HG03342 (cell line): ENCODE measurements around the gene NSMF.

Source experiments
- ATAC-seq: cut with Tn5 transposase; IDR thresholded peaks from one replicate; pipeline ENCODE4 v1.9.1; 2021; ENCODE audit warnings: mild to moderate bottlenecking, moderate library complexity; ENCODE audit not compliant: unreplicated experiment

The NSMF gene

DNA sequence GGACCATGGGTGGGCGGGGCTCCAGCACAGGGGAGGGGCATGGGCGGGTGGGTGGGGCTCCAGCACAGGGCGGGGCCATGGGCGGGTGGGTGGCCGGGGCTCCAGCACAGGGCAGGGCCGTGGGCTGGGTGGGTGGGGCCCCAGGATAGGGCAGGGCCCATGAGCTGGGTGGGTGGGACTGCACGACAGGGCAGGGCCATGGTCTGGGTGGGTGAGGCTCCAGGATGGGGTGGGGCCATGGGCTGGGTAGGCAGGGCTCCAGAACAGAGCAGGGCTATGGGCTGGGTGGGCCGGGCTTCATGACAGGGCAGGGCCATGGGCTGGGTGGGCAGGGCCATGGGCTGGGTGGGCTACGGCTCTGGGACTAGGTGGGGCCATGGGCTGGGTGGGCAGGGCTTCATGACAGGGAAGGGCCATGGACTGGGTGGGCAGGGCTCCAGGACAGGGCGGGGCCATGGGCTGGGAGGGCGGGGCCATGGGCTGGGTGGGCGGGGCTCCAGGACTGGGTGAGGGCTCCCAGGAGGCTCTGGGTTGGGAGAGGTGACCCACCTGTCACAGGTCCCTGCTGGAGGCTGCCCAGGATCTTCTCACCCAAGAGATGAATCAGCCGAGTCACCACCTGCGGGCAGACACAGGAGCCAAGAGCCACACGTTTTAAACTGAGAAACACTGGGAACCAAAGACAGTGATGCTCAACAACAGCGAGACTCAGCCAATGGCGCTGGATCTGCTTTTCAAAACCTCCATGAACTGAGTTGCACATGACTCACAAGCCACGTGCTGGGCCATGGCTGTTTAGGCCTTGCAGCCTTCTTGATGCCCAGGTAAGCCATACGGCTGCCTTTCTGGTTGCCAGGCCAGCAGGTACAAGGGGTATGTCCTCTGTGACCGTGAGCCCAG, 33.6 kb upstream of the NSMF start:
- no peak for ATAC-seq

DNA sequence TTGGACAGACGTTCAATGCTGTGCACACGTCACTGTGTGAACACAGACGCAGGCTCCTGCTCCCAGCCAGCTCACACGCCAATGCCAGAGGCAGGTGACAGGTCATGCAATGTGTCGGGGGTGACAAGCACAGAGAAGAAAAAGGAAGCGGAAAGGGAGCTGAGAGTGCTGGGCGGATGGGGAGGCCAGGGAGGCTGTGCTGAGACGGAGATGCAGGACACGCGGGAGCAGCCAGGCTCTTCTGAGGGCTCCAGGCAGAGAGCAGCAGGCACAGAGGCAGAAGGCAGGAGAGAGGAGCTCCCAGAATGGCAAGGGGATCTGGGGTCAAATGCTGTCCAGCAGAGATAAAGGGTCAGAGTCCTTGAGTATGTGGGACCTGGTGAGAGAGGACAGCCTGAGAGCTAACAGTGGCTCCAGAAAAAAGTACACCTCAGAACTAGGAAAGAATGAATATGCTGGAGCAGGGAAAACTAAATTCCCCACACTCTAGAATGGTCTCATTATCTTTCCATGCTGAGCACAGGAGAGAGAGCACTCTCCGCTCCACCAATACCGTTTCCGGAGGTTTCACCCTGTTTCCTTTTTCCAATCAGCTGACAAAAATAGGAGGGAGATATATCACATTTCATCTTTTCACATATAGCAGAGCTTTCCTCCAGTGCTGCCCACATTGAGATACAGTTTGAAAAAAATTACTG, 32.8 kb upstream of the NSMF start:
- ATAC-seq = no peak

DNA sequence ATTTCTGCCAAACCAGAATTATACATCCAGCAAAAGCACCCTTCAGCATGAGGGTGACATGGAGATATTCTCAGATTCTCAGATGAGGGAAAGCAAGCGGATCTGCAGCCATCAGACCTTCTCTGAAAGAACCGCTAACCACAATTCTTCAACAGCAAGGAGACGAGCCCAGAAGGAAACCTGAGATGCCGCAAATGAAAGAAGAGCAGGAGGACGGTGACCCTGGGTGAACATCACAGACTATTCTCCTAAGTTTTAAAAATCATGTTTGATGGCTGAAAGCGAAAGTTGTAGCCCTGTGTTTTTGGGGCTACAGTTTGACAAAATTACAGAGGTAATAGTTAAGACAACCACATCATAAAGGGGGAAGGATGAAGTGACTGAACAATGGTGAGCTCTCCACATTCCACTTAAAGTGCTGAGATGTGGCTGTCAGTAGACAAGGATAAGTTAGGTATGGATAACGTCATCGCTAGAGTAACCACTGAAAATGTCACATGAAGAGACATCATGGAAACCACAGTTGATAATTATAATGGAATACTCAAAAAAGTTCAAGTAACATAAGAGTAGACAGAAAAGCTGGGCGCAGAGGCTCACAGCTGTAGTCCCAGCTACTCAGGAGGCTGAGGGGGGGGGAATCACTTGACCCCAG, 31.5 kb upstream of the NSMF start:
- ATAC-seq = no peak

DNA sequence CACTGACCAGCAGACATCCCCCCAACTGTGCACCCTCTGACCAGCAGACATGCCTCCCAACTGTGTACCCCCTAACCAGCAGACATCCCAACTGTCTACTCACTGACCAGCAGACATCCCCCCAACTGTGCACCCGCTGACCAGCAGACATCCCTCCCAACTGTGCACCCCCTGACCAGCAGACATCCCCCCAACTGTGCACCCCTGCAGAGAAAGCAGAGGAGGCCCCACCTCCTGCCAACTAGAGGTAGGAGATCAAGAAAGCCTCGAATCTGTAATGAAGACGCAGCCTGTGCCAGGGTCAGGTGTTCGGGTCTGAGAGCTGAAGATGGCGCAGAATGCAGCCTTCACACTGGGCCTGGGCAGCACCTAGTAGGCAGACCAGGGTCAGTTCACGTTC, 29.8 kb upstream of the NSMF start:
- ATAC-seq = no peak

DNA sequence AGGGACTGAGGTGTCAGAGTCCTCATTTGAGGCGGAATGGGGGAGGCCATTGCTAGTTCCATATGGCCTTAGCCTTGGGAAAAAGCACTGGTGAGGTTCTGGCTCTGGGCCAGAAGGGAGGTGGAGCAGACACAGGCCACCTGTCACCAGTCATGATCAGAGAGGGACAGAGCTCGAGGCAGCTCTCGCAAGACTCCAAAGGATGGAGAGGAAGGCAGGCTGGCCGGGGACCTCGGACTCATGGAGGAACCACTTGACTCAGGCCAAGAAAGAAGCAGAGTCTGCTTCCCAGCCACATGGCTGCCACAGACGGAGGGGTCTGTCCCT, 29.2 kb upstream of the NSMF start:
- ATAC-seq = no peak

DNA sequence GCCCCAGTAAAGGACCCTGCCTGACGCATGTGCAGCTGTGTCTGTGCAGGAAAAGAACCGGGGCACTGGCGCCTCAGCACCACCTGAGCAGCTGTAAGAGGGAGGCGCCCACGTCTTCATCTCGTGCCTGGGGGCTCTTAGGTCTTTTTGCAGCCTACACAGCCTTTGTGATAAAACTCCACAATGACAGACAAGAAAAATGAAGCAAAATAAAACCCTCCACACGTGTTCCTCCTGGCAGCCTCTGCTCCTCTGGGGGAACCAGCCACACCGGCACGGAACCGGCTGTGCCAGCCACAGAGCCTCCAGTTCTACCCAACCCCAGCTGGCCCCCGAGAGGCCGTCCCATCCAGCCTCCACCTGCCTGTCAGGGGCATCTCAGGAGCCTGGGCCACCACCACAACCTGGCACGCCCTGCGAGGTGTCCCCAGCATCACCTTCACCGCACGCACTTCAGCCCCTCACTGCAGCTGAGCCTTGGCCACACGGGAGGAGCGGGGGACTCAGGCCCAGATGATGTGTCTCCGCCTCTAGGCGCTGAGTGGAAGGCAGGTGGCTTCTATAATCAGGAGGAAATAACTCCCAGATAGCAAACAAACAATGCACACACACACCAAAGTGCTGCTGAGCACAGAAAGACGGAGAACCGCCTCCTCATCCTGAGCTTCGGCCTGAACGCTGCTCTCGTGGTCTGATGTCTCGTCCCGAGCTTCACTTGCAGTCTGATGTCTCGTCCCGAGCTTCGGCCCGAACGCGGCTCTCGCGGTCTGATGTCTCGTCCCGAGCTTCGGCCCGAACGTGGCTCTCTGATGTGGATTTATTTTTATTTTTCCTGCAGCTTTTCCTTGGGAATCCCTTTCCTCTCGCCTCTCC, 28.6 kb upstream of the NSMF start:
- ATAC-seq = no peak

DNA sequence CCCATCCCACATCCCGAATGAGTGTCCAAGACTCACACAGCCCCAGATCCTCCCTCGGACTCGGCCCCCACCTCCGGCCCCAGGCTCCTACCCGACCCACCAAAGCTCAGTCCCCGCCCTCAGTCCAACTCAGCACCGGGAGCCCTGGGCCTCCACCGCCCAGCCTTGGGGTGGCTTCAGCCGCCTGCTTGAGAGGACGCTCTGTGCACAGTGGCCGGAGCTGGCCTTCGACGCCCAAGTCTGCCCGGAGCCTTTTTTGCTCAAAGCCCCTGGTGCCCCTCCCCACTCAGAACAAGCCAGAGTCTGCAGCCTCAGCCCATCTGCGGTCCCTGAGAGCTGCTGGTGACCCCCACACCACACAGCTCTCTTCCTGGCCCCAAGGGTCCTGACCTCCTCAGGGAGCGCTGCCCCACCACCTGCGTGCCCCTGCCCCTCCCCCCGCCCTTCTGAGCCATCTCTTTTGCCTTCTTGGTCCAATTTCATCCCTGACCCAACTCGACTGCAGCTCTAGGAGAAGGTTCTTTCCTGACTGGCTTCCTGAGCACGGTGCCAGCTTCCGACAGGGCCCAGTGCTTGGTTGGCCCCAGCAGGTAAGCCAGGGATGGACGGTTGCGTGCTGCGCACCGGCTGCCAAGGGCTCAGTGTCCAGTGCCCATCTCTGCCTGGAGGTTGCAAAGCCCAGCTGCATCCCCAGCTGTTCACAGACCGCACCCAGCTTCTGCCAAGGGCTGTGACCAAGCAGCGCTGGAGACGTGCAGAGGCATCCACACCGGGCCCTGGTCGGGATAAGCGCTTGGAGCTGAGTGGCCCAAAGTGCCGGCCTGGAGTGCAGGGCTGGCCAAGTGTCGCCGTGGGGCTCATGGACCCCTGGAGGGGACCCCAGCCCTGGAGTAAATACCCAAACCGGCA, 27.7 kb upstream of the NSMF start:
- no peak for ATAC-seq

DNA sequence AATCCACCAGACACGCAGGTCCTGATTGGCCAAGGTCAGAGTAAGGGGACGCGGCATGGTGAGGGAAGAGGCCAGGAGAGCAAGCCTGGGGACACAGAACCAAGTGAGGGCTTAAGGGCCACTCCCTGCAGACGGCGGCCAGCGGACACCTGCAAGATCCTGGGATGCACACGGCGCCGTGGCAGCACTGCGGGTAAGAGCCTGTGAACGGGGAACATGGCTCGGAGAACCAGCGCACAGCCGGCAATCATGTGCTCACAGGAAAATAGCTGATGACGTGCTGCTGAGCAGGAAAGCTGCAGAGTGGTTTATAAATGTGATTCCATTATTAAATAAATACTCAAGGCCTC, 27.0 kb upstream of the NSMF start:
- ATAC-seq = no peak

DNA sequence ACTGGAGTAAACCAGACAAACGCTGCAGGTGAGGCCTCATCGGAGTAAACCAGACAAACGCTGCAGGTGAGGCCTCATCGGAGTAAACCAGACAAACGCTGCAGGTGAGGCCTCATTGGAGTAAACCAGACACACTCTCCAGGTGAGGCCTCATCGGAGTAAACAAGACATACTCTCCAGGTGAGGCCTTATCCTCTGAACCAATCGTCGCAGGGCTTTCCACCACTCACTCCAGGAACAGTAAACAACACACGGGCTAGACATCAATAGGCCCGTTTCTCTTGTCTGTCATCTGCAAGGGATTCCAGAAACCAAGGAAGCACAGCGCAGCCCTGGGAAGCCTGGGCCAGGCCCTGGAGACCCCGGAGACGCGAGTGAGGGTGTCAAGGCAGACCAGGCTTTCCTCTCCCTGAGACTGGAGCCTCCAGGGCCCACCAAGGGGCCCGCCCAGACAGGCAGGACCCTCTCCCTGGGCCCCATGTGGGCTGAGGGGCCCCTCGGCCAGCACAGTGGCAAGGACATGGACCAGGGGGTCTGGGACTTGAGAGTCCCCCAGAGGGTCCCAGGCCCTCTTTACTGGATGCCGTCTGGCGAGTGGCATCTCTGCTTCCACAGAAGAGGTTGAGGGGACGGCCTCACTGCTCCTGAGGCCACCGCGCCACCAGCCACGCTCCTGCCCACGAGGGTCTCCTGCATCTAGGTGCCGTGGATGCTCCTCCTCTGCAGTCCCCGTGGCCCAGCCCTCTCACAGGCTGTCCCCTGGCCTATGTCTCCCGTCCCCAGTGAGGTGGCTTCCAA, 26.4 kb upstream of the NSMF start:
- ATAC-seq = no peak

DNA sequence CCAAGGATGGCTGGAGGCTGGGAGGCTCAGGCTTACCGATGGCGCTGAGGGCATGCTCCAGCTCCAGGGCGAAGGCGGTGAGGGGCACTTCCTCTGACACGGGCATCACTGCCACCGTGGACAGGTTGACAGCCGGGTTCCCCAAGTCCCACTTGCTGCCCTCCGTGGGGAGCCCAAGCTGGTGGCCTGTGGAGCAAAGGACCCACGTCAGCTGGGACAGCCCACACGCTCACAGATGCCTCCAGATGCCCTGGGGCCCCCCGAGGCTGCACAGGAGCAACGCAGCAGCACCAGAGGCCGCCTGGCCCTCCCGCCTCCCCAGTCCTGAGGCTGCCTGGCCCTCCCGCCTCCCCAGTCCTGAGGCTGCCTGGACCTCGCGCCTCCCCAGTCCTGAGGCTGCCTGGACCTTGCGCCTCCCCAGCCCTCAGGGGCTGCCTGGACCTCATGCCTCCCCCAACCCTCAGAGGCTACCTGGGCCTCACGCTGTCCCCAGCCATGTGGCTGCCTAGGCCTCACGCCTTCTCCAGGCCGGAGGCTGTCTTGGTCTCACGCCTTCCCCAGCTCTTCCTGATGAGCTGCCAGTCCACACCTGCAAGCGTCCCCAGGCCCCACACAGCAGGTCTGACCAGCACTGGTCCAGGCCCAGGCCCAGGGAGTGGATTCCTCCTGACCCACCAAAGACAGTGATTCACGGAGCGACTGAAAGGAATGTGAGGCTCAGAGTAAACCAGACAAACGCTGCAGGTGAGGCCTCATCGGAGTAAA, 25.6 kb upstream of the NSMF start:
- no peak for ATAC-seq

DNA sequence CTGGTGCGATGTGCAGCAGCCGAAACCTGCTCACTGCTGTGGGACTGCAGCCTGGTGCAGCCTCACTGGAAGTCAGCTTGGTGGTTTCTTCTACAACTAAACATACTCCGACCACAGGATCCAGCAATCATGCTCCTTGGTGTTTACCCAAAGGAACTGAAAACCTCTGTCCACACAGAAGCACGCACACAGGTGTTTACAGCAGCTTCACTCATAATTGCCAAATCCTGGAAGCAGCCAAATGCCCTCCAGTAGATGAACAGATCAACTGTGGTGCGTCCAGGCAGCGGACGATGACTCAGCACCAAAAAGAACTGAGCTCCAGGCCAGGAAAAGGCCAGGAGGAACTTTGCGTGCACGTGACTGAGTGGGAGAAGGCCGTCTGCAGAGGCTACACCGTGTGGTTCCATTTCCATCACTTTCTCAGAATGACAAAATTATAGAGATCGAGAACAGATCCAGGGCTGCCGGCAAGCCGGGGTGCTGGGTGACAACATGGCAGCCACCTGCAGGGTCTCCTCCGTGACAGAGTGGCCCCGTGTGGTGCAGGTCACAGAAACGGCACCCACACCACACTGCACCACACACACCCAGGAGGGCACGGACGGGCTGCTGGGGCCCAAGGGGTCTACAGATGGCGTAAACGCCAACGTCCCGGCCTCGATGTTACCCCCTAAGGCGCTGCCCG, 23.1 kb upstream of the NSMF start:
- ATAC-seq = no peak

DNA sequence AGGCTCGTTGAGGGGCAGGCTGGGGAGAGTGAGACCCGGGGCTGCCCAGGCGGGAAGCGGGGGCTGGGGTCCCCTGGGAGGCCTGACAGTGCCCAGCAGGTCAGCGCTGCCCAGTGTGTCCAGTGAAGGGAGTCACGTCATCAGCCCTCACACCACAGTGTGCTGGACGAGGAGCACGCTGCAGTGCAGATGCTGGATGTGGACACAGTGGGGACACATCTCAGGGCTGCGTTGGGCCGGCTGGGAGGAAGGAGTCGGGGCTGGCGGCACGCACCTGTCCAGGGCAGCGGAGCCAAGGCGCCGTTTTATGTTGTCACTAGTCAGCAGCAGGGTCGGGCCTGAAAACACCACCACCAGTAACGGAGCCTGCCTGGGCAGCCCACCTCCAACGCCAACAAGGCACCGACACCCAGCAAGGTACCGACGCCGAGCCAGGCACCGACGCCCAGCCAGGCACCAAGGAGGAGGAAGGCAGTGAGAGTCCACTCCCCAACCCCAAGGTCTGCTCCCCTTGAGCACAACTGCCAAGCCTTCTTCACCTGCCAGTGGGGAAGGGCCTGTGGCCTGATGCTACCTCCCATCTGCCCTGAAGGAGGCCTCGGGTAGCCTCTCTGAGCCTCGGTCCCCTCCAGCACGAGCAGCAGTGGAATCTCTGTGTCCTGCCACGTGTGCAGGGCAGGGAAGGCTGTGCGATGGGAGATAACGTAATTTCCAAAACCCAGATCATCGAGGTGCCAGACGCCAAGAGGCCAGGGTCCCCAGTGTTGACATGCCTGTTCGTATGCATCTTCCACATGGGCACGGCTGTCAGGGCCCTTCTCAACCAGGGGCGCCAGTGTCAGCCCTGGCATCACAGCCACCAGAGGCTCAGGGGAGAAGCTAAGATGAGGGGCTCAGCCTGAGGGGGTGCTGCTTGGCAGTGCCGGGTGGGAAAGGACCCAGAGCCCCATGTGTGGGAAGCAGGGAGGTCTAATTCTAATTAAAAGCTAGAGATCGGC, 21.9 kb upstream of the NSMF start:
- ATAC-seq = no peak

DNA sequence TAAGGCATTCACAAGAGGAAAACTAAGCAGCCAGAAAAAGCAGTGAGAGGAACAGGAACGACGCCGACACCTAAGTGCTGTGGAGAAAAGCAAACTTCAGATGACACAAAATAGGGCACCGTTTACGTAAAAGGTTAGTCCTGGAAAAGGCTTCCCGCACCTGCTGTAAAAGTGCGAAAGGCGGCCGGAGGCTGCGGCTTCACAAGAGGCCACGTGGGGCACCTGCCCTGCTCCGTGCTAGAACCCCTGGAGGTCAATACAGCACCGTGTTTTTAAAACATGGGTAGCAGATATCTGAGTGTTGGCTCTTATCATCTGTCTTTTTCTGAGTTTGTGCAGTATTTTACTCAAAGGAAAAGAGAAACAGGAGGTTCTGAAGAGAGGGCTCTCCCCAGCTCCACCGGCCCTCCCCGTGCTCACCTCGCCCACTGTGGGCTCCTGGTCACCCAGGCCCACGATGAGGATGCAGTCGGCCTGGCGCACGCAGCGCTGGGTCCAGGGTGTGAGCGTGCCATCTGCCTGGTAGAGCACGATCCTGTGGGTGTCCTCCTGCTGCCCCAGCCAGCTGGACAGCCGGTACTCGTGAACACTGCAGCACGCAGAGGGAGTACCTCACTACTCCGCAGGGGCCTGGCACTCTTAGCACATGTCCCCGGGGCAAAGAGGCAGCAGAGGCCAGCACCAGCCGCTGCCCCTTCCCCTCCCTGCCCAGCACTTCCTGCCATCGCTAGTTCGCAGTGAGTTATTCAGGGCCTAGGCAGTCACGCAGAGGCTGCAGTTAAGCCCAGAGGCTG, 21.0 kb upstream of the NSMF start:
- ATAC-seq = no peak

DNA sequence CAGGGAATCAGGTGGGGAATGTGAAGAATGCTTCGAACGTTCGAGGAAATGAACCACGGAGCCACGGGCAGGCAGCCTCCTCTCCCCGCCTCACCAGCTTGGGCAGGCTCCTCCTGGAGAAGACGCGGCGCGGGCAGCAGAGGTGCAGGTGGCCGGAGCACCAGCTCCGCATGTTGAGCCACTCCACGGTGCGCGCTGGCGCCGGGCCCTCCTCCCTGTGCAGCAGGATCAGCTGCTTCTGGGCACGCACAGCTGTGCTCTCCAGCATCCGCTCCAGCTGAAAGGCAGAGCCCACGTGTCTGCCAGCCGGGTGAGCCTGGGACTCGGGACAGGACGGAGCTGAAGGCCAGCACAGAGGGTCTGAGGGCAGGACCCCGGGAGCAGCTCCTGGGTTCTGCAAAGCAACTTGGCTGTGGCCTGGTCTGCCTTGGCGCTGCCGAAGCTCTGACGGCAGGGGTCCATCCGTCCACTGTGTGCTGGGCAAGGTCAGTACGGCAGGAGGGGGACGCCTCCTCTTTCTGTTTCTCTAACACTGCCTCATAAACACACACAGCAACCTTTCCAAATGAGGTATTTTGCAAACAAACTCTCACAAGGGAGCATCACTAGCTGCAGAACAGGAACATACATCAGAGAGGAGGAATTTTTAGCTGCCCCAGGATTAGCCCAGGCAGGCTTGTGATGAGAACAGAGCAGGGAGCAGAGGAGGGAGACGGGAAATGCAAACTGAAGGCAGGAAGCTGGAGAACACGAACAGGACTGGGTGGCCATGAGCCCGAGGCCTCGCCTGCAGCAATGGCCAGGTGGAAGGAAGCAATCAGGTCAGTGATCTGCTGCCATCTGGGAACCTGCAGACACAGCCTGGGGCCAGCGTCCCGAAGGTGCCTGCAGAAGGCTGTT, 20.1 kb upstream of the NSMF start:
- no peak for ATAC-seq

DNA sequence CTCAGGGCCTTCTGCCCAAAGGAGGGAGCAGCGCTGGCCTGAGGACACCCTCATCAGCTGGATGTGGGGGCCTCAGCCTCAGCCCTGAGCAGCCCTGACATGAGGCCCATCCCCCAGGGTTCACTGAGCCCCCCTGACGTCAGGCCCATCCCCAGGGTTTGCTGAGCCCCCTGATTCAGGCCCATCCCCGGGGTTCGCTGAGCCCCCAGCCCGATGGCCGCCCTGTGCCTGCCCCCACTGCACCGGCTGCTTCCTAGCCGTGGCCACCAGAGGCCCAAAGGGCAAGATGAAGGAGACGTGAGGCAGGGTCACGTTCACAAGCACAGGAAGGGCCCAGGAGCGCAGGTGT, 19.5 kb upstream of the NSMF start:
- no peak for ATAC-seq
